ENCODE results near the gene MTMR12. TPM values are rescaled to one million over a fixed set of nuclear protein-coding genes. Genes with fewer than 3 reads are reported as not detected.

MTMR12 gene
- total RNA-seq, 1 donor from 2014 or later = 41.3 TPM

- Histone ChIP-seq H3K4me3 (peak overlapping the region; percentile 83), H3K9me3 (no peaks in the 10 kb centered on the region), H3K27me3 (no peaks in the 10 kb centered on the region), H3K4me1 (peaks cover 41% of the 10 kb centered on the region), H3K36me3 (no peaks in the 10 kb centered on the region), H3K27ac (peak overlapping the region; percentile 95)
- TF ChIP-seq, protein P1, sequence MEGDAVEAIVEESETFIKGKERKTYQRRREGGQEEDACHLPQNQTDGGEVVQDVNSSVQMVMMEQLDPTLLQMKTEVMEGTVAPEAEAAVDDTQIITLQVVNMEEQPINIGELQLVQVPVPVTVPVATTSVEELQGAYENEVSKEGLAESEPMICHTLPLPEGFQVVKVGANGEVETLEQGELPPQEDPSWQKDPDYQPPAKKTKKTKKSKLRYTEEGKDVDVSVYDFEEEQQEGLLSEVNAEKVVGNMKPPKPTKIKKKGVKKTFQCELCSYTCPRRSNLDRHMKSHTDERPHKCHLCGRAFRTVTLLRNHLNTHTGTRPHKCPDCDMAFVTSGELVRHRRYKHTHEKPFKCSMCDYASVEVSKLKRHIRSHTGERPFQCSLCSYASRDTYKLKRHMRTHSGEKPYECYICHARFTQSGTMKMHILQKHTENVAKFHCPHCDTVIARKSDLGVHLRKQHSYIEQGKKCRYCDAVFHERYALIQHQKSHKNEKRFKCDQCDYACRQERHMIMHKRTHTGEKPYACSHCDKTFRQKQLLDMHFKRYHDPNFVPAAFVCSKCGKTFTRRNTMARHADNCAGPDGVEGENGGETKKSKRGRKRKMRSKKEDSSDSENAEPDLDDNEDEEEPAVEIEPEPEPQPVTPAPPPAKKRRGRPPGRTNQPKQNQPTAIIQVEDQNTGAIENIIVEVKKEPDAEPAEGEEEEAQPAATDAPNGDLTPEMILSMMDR (IDR thresholded peaks at IDR 0.05) = no peak
- DNase-seq (no peak), ATAC-seq (no peak)
- intact Hi-C loops (cut with DNase I) = no loop called here
These were observed 1.1 kb downstream of the MTMR12 start for GRCh38 chr5:32311404-32312196.

GRCh38 chr5:32309761-32310160 is 3.0 kb downstream of the MTMR12 start:
- H3K27ac ChIP-seq = no peak overlapping the region

DNA sequence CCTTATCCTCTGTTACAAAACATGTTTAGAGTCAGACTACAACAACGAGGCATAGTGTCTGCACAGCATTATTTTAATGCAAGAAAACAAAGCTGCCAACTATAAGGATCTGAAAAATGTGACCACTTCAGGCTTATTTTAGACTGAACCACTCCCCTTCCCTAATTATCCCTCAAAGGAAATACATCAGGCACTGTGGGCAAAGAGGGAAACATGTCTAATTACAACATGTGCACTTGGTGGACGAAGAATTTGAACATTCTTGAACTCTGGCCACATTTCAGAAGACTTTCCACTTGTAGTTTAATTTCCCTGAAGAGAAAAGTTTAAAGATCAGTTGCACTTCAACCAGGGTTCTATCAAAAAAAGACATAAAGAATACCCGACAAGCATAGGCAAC is 3.8 kb downstream of the MTMR12 start:
- intact Hi-C loops (cut with DNase I) = no loop called here
- ATAC-seq = no peak
- no peak for DNase-seq
- Histone ChIP-seq H3K9me3 (no peaks in the 10 kb centered on the region), H3K27ac (peak overlapping the region; percentile 20), H3K27me3 (no peaks in the 10 kb centered on the region), H3K4me1 (peaks cover 48% of the 10 kb centered on the region), H3K36me3 (no peaks in the 10 kb centered on the region), H3K4me3 (no peak overlapping the region)
- TF ChIP-seq, protein P1 (IDR thresholded peaks at IDR 0.05) = no peak

More at GRCh38 chr5:32309761-32310160, 3.0 kb downstream of the MTMR12 start:
- Histone ChIP-seq H3K4me1 (peaks cover 48% of the 10 kb centered on the region), H3K9me3 (no peaks in the 10 kb centered on the region), H3K4me3 (no peak overlapping the region), H3K27me3 (no peaks in the 10 kb centered on the region), H3K36me3 (no peaks in the 10 kb centered on the region)
- no peak for DNase-seq
- ATAC-seq = no peak
- TF ChIP-seq, protein P1 (IDR thresholded peaks at IDR 0.05) = no peak
- intact Hi-C loops (cut with DNase I) = no loop called here

GRCh38 chr5:32307769-32308194 is 5.0 kb downstream of the MTMR12 start:
- no peaks in the 10 kb centered on the region for H3K9me3 ChIP-seq
- TF ChIP-seq, protein P1 (IDR thresholded peaks at IDR 0.05) = no peak
- peaks cover 55% of the 10 kb centered on the region for H3K4me1 ChIP-seq
- H3K27me3 ChIP-seq = no peaks in the 10 kb centered on the region
- ATAC-seq = no peak
- H3K36me3 ChIP-seq = no peaks in the 10 kb centered on the region
- DNase-seq = no peak
- H3K27ac ChIP-seq = no peak overlapping the region
- intact Hi-C loops (cut with DNase I) = no loop called here
- no peak overlapping the region for H3K4me3 ChIP-seq

- intact Hi-C loops (cut with DNase I) = no loop called here
- ATAC-seq (peak; percentile 40), DNase-seq (no peak)
- peaks cover 4% of the 10 kb centered on the region for H3K36me3 ChIP-seq
- no peaks in the 10 kb centered on the region for H3K27me3 ChIP-seq
- peaks cover 40% of the 10 kb centered on the region for H3K4me1 ChIP-seq
- H3K9me3 ChIP-seq = no peaks in the 10 kb centered on the region
- TF ChIP-seq, protein P1 (IDR thresholded peaks at IDR 0.05) = no peak
- no peak overlapping the region for H3K27ac ChIP-seq
- no peak overlapping the region for H3K4me3 ChIP-seq
These were observed 8.1 kb downstream of the MTMR12 start for GRCh38 chr5:32304622-32305021.

Measured in upper lobe of right lung (tissue), 1 donor.